HepG2 (cell line): ENCODE data around the gene SND1. TPM values are rescaled to one million over a fixed set of nuclear protein-coding genes. Genes with fewer than 3 reads are reported as not detected.

Source experiments
- ATAC-seq: fragments of 200-7000 bp; cut with Tn5 transposase; 3 replicates; pipeline ENCODE4 v1.9.1; 2020; ENCODE audit warnings: mild to moderate bottlenecking, moderate library complexity
- BruUV-seq: library from RNA; stranded (reverse); fragments of 400-500 nt; replicated peaks from 2 replicates; lab custom pipeline; 2021; lab: Mats Ljungman, UMichigan
- CTCF ChIA-PET: fragments of 300-600 bp; formaldehyde crosslinking; extraction: SDS; loops from one replicate; lab custom pipeline; 2021; ENCODE audit warnings: low total read pairs, inconsistent platforms, low intra/inter-chr PET ratio; lab: Yijun Ruan, JAX
- POLR2A ChIA-PET: fragments of 350-600 bp; sonication (Branson Sonifier 250); formaldehyde crosslinking; loops from one replicate; lab custom pipeline; 2020; ENCODE audit warnings: antibody characterized with exemption, inconsistent platforms; lab: Yijun Ruan, JAX
- DNase-seq: peaks from one replicate; pipeline ENCODE4 v3.0.0-alpha.2; 2015; ENCODE audit warnings: low spot score
- FAIRE-seq: peaks from 3 replicates; lab custom pipeline; 2011; peaks lifted over from hg19 to GRCh38; lab: Jason Lieb, UNC
- H2AFZ ChIP-seq: one replicate; pipeline ENCODE4 v1.6.1; 2011; ENCODE audit warnings: low read length, inconsistent platforms
- H3K27ac ChIP-seq: fragments of 300-600 bp; 3 replicates; pipeline ENCODE4 v1.8.0; 2011; ENCODE audit warnings: mixed run types, mild to moderate bottlenecking, mixed read lengths, low read length, inconsistent platforms; ENCODE audit not compliant: insufficient read depth; ENCODE audit errors: extremely low read length
- H3K27me3 ChIP-seq, 2 experiments: fragments of 200-600 bp in 1 of 2; 2 replicates in 1 of 2; 3 replicates in 1 of 2; pipeline versions ENCODE4 v1.6.0 to v1.8.0; 2011; ENCODE audit warnings: low read length in 2 of 2, mild to moderate bottlenecking in 2 of 2, moderate library complexity in 2 of 2, inconsistent platforms in 1 of 2; ENCODE audit not compliant: insufficient read depth in 2 of 2, control insufficient read depth in 1 of 2
- H3K36me3 ChIP-seq, 2 experiments: fragments of 200-600 bp in 1 of 2; replicated peaks in 1 of 2; 2 replicates in 1 of 2; 3 replicates in 1 of 2; pipeline versions ENCODE4 v1.5.1 to v1.8.0; 2011; ENCODE audit warnings: low read length in 2 of 2, inconsistent platforms in 1 of 2; ENCODE audit not compliant: insufficient read depth in 2 of 2, control insufficient read depth in 1 of 2
- H3K4me1 ChIP-seq: 2 replicates; pipeline ENCODE4 v1.5.1; 2012; ENCODE audit warnings: low read length, inconsistent platforms; ENCODE audit not compliant: insufficient read depth
- H3K4me2 ChIP-seq: 2 replicates; pipeline ENCODE4 v1.6.0; 2011; ENCODE audit warnings: low read depth, low read length, inconsistent platforms
- H3K4me3 ChIP-seq, 3 experiments: fragments of 200-600 bp in 1 of 3; sonication (generic), shearing (Covaris generic) in 1 of 3; replicated peaks in 1 of 3; 2 replicates each; pipeline ENCODE4 v1.5.1; 2011 to 2016; ENCODE audit warnings: low read length in 3 of 3, inconsistent platforms in 2 of 3, low read depth in 2 of 3, mild to moderate bottlenecking in 2 of 3, control low read depth in 1 of 3, mixed read lengths in 1 of 3; ENCODE audit not compliant: insufficient read depth in 1 of 3
- H3K79me2 ChIP-seq: one replicate; pipeline ENCODE4 v1.6.1; 2011; ENCODE audit warnings: low read length, inconsistent platforms; ENCODE audit not compliant: insufficient read depth
- H3K9ac ChIP-seq: 2 replicates; pipeline ENCODE4 v1.6.0; 2011; ENCODE audit warnings: mild to moderate bottlenecking, low read depth, low read length, inconsistent platforms; ENCODE audit not compliant: insufficient read depth
- H3K9me3 ChIP-seq: 2 replicates; pipeline ENCODE4 v1.5.1; 2012; ENCODE audit warnings: mild to moderate bottlenecking, low read length
- H4K20me1 ChIP-seq: 2 replicates; pipeline ENCODE4 v1.6.0; 2011; ENCODE audit warnings: inconsistent platforms, mild to moderate bottlenecking, low read length, moderate library complexity; ENCODE audit not compliant: insufficient read depth
- CHD2 ChIP-seq: IDR thresholded peaks from 2 replicates; pipeline ENCODE4 v1.6.1; 2011; ENCODE audit warnings: low read depth, low read length, improper control_type of control experiment
- FOXC1 ChIP-seq: sonication (generic); formaldehyde crosslinking; IDR thresholded peaks from 2 replicates; pipeline ENCODE4 v1.8.0; 2022; ENCODE audit warnings: mild to moderate bottlenecking, missing genetic modification reagents, borderline replicate concordance
- HOXD1 ChIP-seq: sonication (generic); formaldehyde crosslinking; IDR thresholded peaks from 2 replicates; pipeline ENCODE4 v1.5.0; 2020; ENCODE audit warnings: missing genetic modification reagents
- MED13 ChIP-seq: sonication (generic); formaldehyde crosslinking; IDR thresholded peaks from 2 replicates; pipeline ENCODE4 v1.5.0; 2020; ENCODE audit warnings: missing genetic modification reagents
- TBP ChIP-seq: sonication (generic); formaldehyde crosslinking; IDR thresholded peaks from 2 replicates; pipeline ENCODE4 v1.5.0; 2020; ENCODE audit warnings: missing genetic modification reagents
- ZBTB14 ChIP-seq: sonication (generic); formaldehyde crosslinking; IDR thresholded peaks from 2 replicates; pipeline ENCODE4 v1.4.0; 2020; ENCODE audit warnings: missing genetic modification reagents
- ZFP90 ChIP-seq: sonication (generic); formaldehyde crosslinking; IDR thresholded peaks from 2 replicates; pipeline ENCODE4 v1.8.0; 2022; ENCODE audit warnings: missing genetic modification reagents, mild to moderate bottlenecking, inconsistent platforms, borderline replicate concordance
- ZMYM4 ChIP-seq: sonication (generic); formaldehyde crosslinking; IDR thresholded peaks from 2 replicates; pipeline ENCODE4 v1.8.1; 2023; ENCODE audit warnings: mild to moderate bottlenecking, missing genetic modification reagents
- ZNF142 ChIP-seq: sonication (generic); formaldehyde crosslinking; IDR thresholded peaks from 2 replicates; pipeline ENCODE4 v1.4.0; 2020; ENCODE audit warnings: missing genetic modification reagents
- ZNF296 ChIP-seq: sonication (generic); formaldehyde crosslinking; conservative IDR thresholded peaks from 2 replicates; pipeline ENCODE4 v1.5.0; 2020; ENCODE audit warnings: mild to moderate bottlenecking, missing genetic modification reagents
- ZNF550 ChIP-seq: sonication (generic); formaldehyde crosslinking; IDR thresholded peaks from 2 replicates; pipeline ENCODE4 v1.4.0; 2020; ENCODE audit warnings: mild to moderate bottlenecking, missing genetic modification reagents, borderline replicate concordance
- WGBS: methylation state at CpG from one replicate; pipeline ENCODE4 v1.1.6; 2017; ENCODE audit warnings: low lambda C conversion rate; 5-methylcytosine and 5-hydroxymethylcytosine counted together
- in situ Hi-C: cut with HindIII; loops from 2 replicates; pipeline ENCODE4 v1.10.0; 2017; ENCODE audit warnings: low pct_unique_long_range_greater_than_20kb; ENCODE audit not compliant: extremely low pct_ligation_motif_present
- intact Hi-C: fragments of 100-400 bp; cut with micrococcal nuclease; formaldehyde crosslinking; loops from one replicate; pipeline ENCODE4 v1.10.0; 2022; ENCODE audit not compliant: unreplicated experiment
- polyA plus RNA-seq, 8 experiments: library from polyadenylated mRNA; depleted of rRNA in 3 of 8; stranded (reverse) in 7 of 8; unstranded in 1 of 8; fragments of >200 nt; fragmentation: Illumina TruSeq in 4 of 8; extraction: Trizol in 4 of 8; gene quantifications; 2 replicates each; pipeline versions ENCODE4 v1.2.1 to v1.2.3, GENCODE V29; 2011 to 2016; ENCODE audit warnings: low read depth in 4 of 8, missing spikeins in 1 of 8, mixed read lengths in 1 of 8; ENCODE audit not compliant: insufficient read depth in 1 of 8
- total RNA-seq, 5 experiments: library from RNA; depleted of rRNA; stranded (reverse); fragments of >200 nt; fragmentation: Illumina TruSeq; extraction: Trizol; gene quantifications; 2 replicates each; pipeline ENCODE4 v1.2.3, GENCODE V29; 2016; ENCODE audit warnings: low read depth in 1 of 5

The SND1 gene
- total and polyA plus RNA-seq, 2 of the 13 experiments (the other 11 are each of a cell fraction or from before 2014, with no cell fraction given) = 110 to 182 TPM

GRCh38 chr7:127897704-127898454, 245.9 kb downstream of the SND1 start (continued):
- TF ChIP-seq ZNF550 (no peak), ZBTB14 (CRISPR knock-in tag) (no peak)

- Histone ChIP-seq H4K20me1 (peaks cover 10% of the 10 kb centered on the region), H3K27me3 (no peaks in the 10 kb centered on the region), H3K9ac (no peak overlapping the region), H3K4me1 (peaks cover 35% of the 10 kb centered on the region), H3K9me3 (no peaks in the 10 kb centered on the region), H3K27ac (no peak overlapping the region), H3K4me2 (no peak overlapping the region), H3K4me3 (no peak overlapping the region), H3K36me3 (peaks cover 10 to 42% of the 10 kb centered on the region in 2 experiments; a peak in 4 of 5 replicates), H3K79me2 (peaks cover 10% of the 10 kb centered on the region), H2AFZ (no peak overlapping the region)
- DNase-seq (no peak), FAIRE-seq (no peak), ATAC-seq (no peak)
- ChIA-PET POLR2A (no interaction called here), CTCF (no interaction called here)
- in situ Hi-C loops (no loop called here), intact Hi-C loops (no loop called here)
- no TSS peak for BruUV-seq
- no peak for TF ChIP-seq FOXC1 (CRISPR knock-in tag)
- TF ChIP-seq ZFP90 = no peak
- no peak for TF ChIP-seq ZNF296
- no peak for TF ChIP-seq ZNF142 (CRISPR knock-in tag)
- no peak for TF ChIP-seq MED13 (CRISPR knock-in tag)
- no peak for TF ChIP-seq CHD2
- no peak for TF ChIP-seq HOXD1 (CRISPR knock-in tag)
- no peak for TF ChIP-seq ZMYM4 (CRISPR knock-in tag)
- TF ChIP-seq TBP = no peak
- 92% methylated on average over 2 of the region's 2 CpGs for WGBS
Observed at GRCh38 chr7:127899411-127899810, 247.4 kb downstream of the SND1 start.
